ENCODE data around the gene HOMEZ. TPM values are rescaled to one million over a fixed set of nuclear protein-coding genes. Genes with fewer than 3 reads are reported as not detected.

HOMEZ gene
- total RNA-seq, 1 experiment from 2014 or later = 18.2 TPM

DNA sequence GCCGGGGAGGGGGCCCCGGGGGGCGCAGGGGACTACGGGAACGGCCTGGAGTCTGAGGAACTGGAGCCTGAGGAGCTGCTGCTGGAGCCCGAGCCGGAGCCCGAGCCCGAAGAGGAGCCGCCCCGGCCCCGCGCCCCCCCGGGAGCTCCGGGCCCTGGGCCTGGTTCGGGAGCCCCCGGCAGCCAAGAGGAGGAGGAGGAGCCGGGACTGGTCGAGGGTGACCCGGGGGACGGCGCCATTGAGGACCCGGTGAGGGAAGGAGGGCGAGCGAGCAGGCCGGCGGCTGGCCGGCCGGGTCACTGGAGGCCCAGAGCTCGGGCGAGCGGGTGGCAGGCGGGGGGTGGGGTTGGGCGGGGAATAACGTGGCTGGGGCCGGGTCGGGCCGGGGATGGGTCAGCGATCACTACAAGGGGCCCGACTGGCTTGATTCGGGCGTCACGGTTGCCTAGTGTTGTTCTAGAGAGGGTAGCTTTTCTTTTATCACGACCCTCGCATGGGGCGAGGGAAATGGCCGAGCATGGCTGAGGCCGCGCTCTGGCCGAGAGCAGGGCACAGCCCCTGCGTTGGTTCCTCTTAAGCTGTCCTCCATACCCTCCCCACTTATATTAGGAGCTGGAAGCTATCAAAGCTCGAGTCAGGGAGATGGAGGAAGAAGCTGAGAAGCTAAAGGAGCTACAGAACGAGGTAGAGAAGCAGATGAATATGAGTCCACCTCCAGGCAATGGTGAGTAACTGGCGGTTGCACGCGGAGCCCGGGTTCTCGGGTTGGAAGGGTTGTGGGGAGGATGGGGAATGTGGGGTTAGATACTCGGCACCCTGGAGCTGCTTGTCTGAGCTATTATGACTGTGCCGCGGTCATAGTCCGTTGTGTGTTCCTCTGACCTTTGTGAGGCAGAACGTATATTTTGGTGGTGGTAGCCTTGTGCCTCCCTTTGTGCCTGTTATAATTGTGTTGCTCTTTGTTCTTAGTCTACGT lies 35.9 kb upstream of the HOMEZ start:
- H3K9me3 ChIP-seq (ENCODE audit: control insufficient read depth in 1 of 2, insufficient read depth in 1 of 2, low read depth in 1 of 2, low read length in 2 of 2) = no peaks in the 10 kb centered on the region
- no TSS peak for BruUV-seq (replicated peaks)
- peaks cover 12 to 23% of the 10 kb centered on the region in 2 experiments; a peak in 3 of 4 replicates for H3K4me1 ChIP-seq (ENCODE audit: control insufficient read depth in 1 of 2, insufficient read depth in 2 of 2, low read length in 2 of 2)
- H3K9me2 ChIP-seq (ENCODE audit: insufficient read depth) = no peaks in the 10 kb centered on the region
- CTCF ChIA-PET = interaction anchor here (0.9 to 2.5 kb wide), 12 partner anchors 11 to 253 kb away, joined by 3 to 15 read pairs (median 6); partner anchors contain the start of gene BCL2L2
- RAD21 ChIA-PET (ENCODE audit: low non-redundant PET in 1 of 2, low total read pairs in 2 of 2, uncharacterized antibody in 2 of 2, unreplicated experiment in 2 of 2) = interaction anchor here in 1 of 2 experiments (1.4 to 1.7 kb wide), 2 partner anchors 15 to 45 kb away, joined by 3 to 8 read pairs; partner anchors contain the start of gene BCL2L2
- H3K27me3 ChIP-seq (ENCODE audit: insufficient read depth, low read length) = no peaks in the 10 kb centered on the region
- H3K4me2 ChIP-seq (ENCODE audit: low read length) = peak overlapping the region; percentile 89
- H4K20me1 ChIP-seq (ENCODE audit: insufficient read depth) = no peaks in the 10 kb centered on the region
- peak; percentile 22 for ATAC-seq
- intact Hi-C loops (cut with micrococcal nuclease) = loop anchor here (1.0 kb wide), 1 partner anchor 36 kb away; the partner anchor contains the start of gene HOMEZ
- DNase-seq (ENCODE audit: low read depth, low spot score) = no peak
- H3K27ac ChIP-seq (ENCODE audit: low read depth, low read length) = peak overlapping the region; percentile 83
- peaks cover 35% of the 10 kb centered on the region for H3K79me2 ChIP-seq (ENCODE audit: insufficient read depth, low read length)
- H3K4me3 ChIP-seq (replicated peaks in 1 of 2; ENCODE audit: low read depth in 1 of 2, low read length in 2 of 2) = peak overlapping the region; percentile 64 to 98
- H3K9ac ChIP-seq (ENCODE audit: low read length) = peak overlapping the region; percentile 97
- TF ChIP-seq ZFX (IDR thresholded peaks at IDR 0.05) = peak; percentile 80
- TF ChIP-seq, protein P1, sequence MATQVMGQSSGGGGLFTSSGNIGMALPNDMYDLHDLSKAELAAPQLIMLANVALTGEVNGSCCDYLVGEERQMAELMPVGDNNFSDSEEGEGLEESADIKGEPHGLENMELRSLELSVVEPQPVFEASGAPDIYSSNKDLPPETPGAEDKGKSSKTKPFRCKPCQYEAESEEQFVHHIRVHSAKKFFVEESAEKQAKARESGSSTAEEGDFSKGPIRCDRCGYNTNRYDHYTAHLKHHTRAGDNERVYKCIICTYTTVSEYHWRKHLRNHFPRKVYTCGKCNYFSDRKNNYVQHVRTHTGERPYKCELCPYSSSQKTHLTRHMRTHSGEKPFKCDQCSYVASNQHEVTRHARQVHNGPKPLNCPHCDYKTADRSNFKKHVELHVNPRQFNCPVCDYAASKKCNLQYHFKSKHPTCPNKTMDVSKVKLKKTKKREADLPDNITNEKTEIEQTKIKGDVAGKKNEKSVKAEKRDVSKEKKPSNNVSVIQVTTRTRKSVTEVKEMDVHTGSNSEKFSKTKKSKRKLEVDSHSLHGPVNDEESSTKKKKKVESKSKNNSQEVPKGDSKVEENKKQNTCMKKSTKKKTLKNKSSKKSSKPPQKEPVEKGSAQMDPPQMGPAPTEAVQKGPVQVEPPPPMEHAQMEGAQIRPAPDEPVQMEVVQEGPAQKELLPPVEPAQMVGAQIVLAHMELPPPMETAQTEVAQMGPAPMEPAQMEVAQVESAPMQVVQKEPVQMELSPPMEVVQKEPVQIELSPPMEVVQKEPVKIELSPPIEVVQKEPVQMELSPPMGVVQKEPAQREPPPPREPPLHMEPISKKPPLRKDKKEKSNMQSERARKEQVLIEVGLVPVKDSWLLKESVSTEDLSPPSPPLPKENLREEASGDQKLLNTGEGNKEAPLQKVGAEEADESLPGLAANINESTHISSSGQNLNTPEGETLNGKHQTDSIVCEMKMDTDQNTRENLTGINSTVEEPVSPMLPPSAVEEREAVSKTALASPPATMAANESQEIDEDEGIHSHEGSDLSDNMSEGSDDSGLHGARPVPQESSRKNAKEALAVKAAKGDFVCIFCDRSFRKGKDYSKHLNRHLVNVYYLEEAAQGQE (IDR thresholded peaks at IDR 0.05; ENCODE audit: low read depth) = no peak
- TF ChIP-seq POLR2AphosphoS5 (IDR thresholded peaks at IDR 0.05; ENCODE audit: low read depth, low read length) = 0 out of 2 replicates have a peak, but pooled peaks have one; percentile 19
- peaks cover 30 to 31% of the 10 kb centered on the region in 2 experiments; a peak in 3 of 4 replicates for H3K36me3 ChIP-seq (ENCODE audit: control insufficient read depth in 1 of 2, insufficient read depth in 2 of 2, low read length in 2 of 2)
- POLR2A ChIA-PET = interaction anchor here (0.7 to 2.8 kb wide), 8 partner anchors 11 to 153 kb away, joined by 3 to 21 read pairs (median 4); partner anchors contain the start of genes BCL2L2, HOMEZ, NGDN and PPP1R3E
- H2AFZ ChIP-seq (ENCODE audit: low read depth, low read length, poor library complexity, severe bottlenecking) = no peak overlapping the region

Data from HCT116 (cell line).